Glutamatergic neuron (in vitro differentiated cells): ENCODE measurements around the gene DMBT1. TPM values are rescaled to one million over a fixed set of nuclear protein-coding genes. Genes with fewer than 3 reads are reported as not detected.

Source experiments
- DNase-seq: peaks from one replicate; pipeline ENCODE4 v3.0.0; 2022
- H3K27ac Mint-ChIP-seq: one replicate; pipeline ENCODE4 v1.8.0; 2020; ENCODE audit warnings: mild to moderate bottlenecking, mixed read lengths, inconsistent platforms; ENCODE audit not compliant: unreplicated experiment
- H3K27me3 Mint-ChIP-seq: one replicate; pipeline ENCODE4 v1.8.0; 2020; ENCODE audit warnings: mild to moderate bottlenecking, moderate library complexity, mixed read lengths, inconsistent platforms; ENCODE audit not compliant: unreplicated experiment
- H3K36me3 Mint-ChIP-seq: one replicate; pipeline ENCODE4 v1.8.0; 2020; ENCODE audit warnings: mild to moderate bottlenecking, mixed read lengths, inconsistent platforms; ENCODE audit not compliant: unreplicated experiment
- H3K4me1 Mint-ChIP-seq: one replicate; pipeline ENCODE4 v1.8.0; 2020; ENCODE audit warnings: mild to moderate bottlenecking, low read depth, mixed read lengths, inconsistent platforms; ENCODE audit not compliant: unreplicated experiment
- H3K4me3 Mint-ChIP-seq: one replicate; pipeline ENCODE4 v1.8.0; 2020; ENCODE audit warnings: mild to moderate bottlenecking, mixed read lengths, inconsistent platforms; ENCODE audit not compliant: unreplicated experiment
- H3K9me3 Mint-ChIP-seq: one replicate; pipeline ENCODE4 v1.8.0; 2020; ENCODE audit warnings: mild to moderate bottlenecking, moderate library complexity, mixed read lengths, inconsistent platforms; ENCODE audit not compliant: unreplicated experiment
- CTCF ChIP-seq: fragments of 200-600 bp; sonication (generic); IDR thresholded peaks from one replicate; pipeline ENCODE4 v1.5.0; 2021; ENCODE audit not compliant: partially characterized antibody, unreplicated experiment
- total RNA-seq: library from RNA; stranded (reverse); fragmentation: NEBNext Ultra II Directional; extraction: Animal tissue kit (Norgen Biotek cat#: 25700); gene quantifications from one replicate; pipeline ENCODE4 v1.2.1, GENCODE V29; 2021; ENCODE audit not compliant: unreplicated experiment

The DMBT1 gene
- total RNA-seq, 1 donor from 2014 or later, result 0.17 TPM

- Mint-ChIP-seq H3K27me3 (no peaks in the 10 kb centered on the region), H3K4me1 (peaks cover 25% of the 10 kb centered on the region), H3K9me3 (peaks cover 1% of the 10 kb centered on the region), H3K36me3 (peaks cover 7% of the 10 kb centered on the region), H3K27ac (no peak overlapping the region), H3K4me3 (no peak overlapping the region)
- no peak for TF ChIP-seq CTCF
- no peak for DNase-seq
These were observed 3.0 kb upstream of the DMBT1 start for GRCh38 chr10:122557516-122557915.

GRCh38 chr10:122558452-122558851, 2.1 kb upstream of the DMBT1 start:
- Mint-ChIP-seq H3K36me3 (peaks cover 7% of the 10 kb centered on the region), H3K27me3 (no peaks in the 10 kb centered on the region), H3K9me3 (peaks cover 1% of the 10 kb centered on the region), H3K27ac (no peak overlapping the region), H3K4me1 (peaks cover 22% of the 10 kb centered on the region), H3K4me3 (no peak overlapping the region)
- TF ChIP-seq CTCF, result no peak
- no peak for DNase-seq

GRCh38 chr10:122559228-122559627, 1.3 kb upstream of the DMBT1 start:
- peaks cover 1% of the 10 kb centered on the region for H3K9me3 Mint-ChIP-seq
- no peak overlapping the region for H3K4me3 Mint-ChIP-seq
- peaks cover 2% of the 10 kb centered on the region for H3K27me3 Mint-ChIP-seq
- no peak for DNase-seq
- no peak overlapping the region for H3K27ac Mint-ChIP-seq
- TF ChIP-seq CTCF, result no peak
- H3K4me1 Mint-ChIP-seq, result peaks cover 25% of the 10 kb centered on the region
- peaks cover 7% of the 10 kb centered on the region for H3K36me3 Mint-ChIP-seq

GRCh38 chr10:122561212-122561611, 658 bp downstream of the DMBT1 start:
- DNase-seq, result peak; percentile 3

GRCh38 chr10:122561792-122562191, 1.2 kb downstream of the DMBT1 start:
- DNase-seq, result no peak
- TF ChIP-seq CTCF, result no peak
- Mint-ChIP-seq H3K27me3 (peaks cover 3% of the 10 kb centered on the region), H3K27ac (no peak overlapping the region), H3K36me3 (peaks cover 7% of the 10 kb centered on the region), H3K9me3 (no peaks in the 10 kb centered on the region), H3K4me3 (no peak overlapping the region), H3K4me1 (peaks cover 8% of the 10 kb centered on the region)

More at GRCh38 chr10:122561212-122561611, 658 bp downstream of the DMBT1 start:
- H3K27ac Mint-ChIP-seq, result no peak overlapping the region
- peaks cover 7% of the 10 kb centered on the region for H3K36me3 Mint-ChIP-seq
- no peak overlapping the region for H3K4me3 Mint-ChIP-seq
- H3K27me3 Mint-ChIP-seq, result peaks cover 3% of the 10 kb centered on the region
- peaks cover 12% of the 10 kb centered on the region for H3K4me1 Mint-ChIP-seq
- TF ChIP-seq CTCF, result no peak
- no peaks in the 10 kb centered on the region for H3K9me3 Mint-ChIP-seq
